Panc1 (cell line): ENCODE results near the gene COG8.

ENCODE experiments used
- POLR2AphosphoS5 ChIP-seq: IDR thresholded peaks from 2 replicates; pipeline ENCODE4 v1.6.1; 2012; ENCODE audit warnings: mild to moderate bottlenecking, low read depth, low read length, moderate library complexity
- SIN3A ChIP-seq: IDR thresholded peaks from 2 replicates; pipeline ENCODE4 v1.6.1; 2012; ENCODE audit warnings: low read depth, mild to moderate bottlenecking, low read length, moderate library complexity, borderline replicate concordance; ENCODE audit not compliant: insufficient read depth
- TCF7L2 ChIP-seq: IDR thresholded peaks from 2 replicates; pipeline ENCODE4 v1.6.1; 2011; ENCODE audit warnings: mild to moderate bottlenecking, low read depth, low read length, inconsistent platforms
- TF ChIP-seq, protein P1 (sequence below): fragments of 450-650 bp; IDR thresholded peaks from 2 replicates; pipeline ENCODE4 v1.5.1; 2017; ENCODE audit warnings: mild to moderate bottlenecking
- TF ChIP-seq, protein P2 (sequence below), 2 experiments: IDR thresholded peaks; 2 replicates each; pipeline ENCODE4 v1.6.1; 2011 to 2012; ENCODE audit warnings: low read depth in 2 of 2, control low read depth in 1 of 2, low read length in 1 of 2, mild to moderate bottlenecking in 1 of 2, moderate library complexity in 1 of 2; ENCODE audit not compliant: insufficient read depth in 1 of 2

DNA sequence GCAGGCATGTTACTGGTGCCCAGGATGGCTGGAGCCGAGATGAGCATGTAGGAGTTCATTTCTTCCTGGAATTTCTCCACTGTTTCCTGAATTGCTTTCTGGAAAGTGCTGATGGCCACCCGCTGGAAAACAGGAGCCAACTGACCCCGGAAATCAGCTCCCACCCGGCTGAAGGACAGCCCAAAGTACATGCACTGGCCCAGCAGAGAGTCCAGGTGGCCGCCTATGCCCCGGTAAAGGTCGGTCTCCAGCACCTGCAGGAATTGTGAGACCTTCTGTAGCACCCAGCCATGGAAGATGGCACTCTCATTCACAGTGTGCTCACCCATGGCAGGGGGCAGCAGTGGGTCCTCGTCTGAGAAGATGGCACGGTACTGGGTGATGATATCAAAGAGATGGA is 4.7 kb downstream of the COG8 start:
- TF ChIP-seq, protein P1, sequence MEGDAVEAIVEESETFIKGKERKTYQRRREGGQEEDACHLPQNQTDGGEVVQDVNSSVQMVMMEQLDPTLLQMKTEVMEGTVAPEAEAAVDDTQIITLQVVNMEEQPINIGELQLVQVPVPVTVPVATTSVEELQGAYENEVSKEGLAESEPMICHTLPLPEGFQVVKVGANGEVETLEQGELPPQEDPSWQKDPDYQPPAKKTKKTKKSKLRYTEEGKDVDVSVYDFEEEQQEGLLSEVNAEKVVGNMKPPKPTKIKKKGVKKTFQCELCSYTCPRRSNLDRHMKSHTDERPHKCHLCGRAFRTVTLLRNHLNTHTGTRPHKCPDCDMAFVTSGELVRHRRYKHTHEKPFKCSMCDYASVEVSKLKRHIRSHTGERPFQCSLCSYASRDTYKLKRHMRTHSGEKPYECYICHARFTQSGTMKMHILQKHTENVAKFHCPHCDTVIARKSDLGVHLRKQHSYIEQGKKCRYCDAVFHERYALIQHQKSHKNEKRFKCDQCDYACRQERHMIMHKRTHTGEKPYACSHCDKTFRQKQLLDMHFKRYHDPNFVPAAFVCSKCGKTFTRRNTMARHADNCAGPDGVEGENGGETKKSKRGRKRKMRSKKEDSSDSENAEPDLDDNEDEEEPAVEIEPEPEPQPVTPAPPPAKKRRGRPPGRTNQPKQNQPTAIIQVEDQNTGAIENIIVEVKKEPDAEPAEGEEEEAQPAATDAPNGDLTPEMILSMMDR: no peak
- TF ChIP-seq POLR2AphosphoS5: no peak
- TF ChIP-seq TCF7L2: no peak
- TF ChIP-seq SIN3A: no peak
- TF ChIP-seq, protein P2, sequence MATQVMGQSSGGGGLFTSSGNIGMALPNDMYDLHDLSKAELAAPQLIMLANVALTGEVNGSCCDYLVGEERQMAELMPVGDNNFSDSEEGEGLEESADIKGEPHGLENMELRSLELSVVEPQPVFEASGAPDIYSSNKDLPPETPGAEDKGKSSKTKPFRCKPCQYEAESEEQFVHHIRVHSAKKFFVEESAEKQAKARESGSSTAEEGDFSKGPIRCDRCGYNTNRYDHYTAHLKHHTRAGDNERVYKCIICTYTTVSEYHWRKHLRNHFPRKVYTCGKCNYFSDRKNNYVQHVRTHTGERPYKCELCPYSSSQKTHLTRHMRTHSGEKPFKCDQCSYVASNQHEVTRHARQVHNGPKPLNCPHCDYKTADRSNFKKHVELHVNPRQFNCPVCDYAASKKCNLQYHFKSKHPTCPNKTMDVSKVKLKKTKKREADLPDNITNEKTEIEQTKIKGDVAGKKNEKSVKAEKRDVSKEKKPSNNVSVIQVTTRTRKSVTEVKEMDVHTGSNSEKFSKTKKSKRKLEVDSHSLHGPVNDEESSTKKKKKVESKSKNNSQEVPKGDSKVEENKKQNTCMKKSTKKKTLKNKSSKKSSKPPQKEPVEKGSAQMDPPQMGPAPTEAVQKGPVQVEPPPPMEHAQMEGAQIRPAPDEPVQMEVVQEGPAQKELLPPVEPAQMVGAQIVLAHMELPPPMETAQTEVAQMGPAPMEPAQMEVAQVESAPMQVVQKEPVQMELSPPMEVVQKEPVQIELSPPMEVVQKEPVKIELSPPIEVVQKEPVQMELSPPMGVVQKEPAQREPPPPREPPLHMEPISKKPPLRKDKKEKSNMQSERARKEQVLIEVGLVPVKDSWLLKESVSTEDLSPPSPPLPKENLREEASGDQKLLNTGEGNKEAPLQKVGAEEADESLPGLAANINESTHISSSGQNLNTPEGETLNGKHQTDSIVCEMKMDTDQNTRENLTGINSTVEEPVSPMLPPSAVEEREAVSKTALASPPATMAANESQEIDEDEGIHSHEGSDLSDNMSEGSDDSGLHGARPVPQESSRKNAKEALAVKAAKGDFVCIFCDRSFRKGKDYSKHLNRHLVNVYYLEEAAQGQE (IDR thresholded peaks at IDR 0.05; ENCODE audit: insufficient read depth in 1 of 2, low read depth in 2 of 2, low read length in 1 of 2): no peak
